Endothelial cell (in vitro differentiated cells): ENCODE results near the gene RSRC1. TPM values are rescaled to one million over a fixed set of nuclear protein-coding genes. Genes with fewer than 3 reads are reported as not detected.
"Not testable (repeated sequence)": the region's sequence is repeated elsewhere in the genome, so short reads cannot be mapped to it uniquely, and the experiment has no call there.

ENCODE experiments used
- DNase-seq: peaks from one replicate; pipeline ENCODE4 v3.0.0; 2021; ENCODE audit warnings: low spot score
- H3K27ac Mint-ChIP-seq: one replicate; pipeline ENCODE4 v1.8.0; 2021; ENCODE audit warnings: mixed read lengths, inconsistent platforms; ENCODE audit not compliant: unreplicated experiment
- H3K27me3 Mint-ChIP-seq: one replicate; pipeline ENCODE4 v1.8.0; 2021; ENCODE audit warnings: mild to moderate bottlenecking, moderate library complexity, mixed read lengths, inconsistent platforms; ENCODE audit not compliant: unreplicated experiment
- H3K36me3 Mint-ChIP-seq: one replicate; pipeline ENCODE4 v1.8.0; 2021; ENCODE audit warnings: mild to moderate bottlenecking, low read depth, mixed read lengths, inconsistent platforms; ENCODE audit not compliant: unreplicated experiment
- H3K4me1 Mint-ChIP-seq: one replicate; pipeline ENCODE4 v1.8.0; 2021; ENCODE audit warnings: mild to moderate bottlenecking, mixed read lengths, inconsistent platforms; ENCODE audit not compliant: unreplicated experiment
- H3K4me3 Mint-ChIP-seq: one replicate; pipeline ENCODE4 v1.8.0; 2021; ENCODE audit warnings: mild to moderate bottlenecking, mixed read lengths, inconsistent platforms; ENCODE audit not compliant: unreplicated experiment
- H3K9me3 Mint-ChIP-seq: one replicate; pipeline ENCODE4 v1.8.0; 2021; ENCODE audit warnings: mixed read lengths, inconsistent platforms; ENCODE audit not compliant: unreplicated experiment
- CTCF ChIP-seq: fragments of 200-600 bp; sonication (generic); IDR thresholded peaks from one replicate; pipeline ENCODE4 v1.5.0; 2021; ENCODE audit warnings: antibody characterized with exemption; ENCODE audit not compliant: unreplicated experiment
- total RNA-seq: library from RNA; stranded (reverse); fragmentation: NEBNext Ultra II Directional; extraction: Animal tissue kit (Norgen Biotek cat#: 25700); gene quantifications from one replicate; pipeline ENCODE4 v1.2.1, GENCODE V29; 2021; ENCODE audit not compliant: unreplicated experiment

RSRC1 gene
- total RNA-seq, 1 donor from 2014 or later: 24.7 TPM

DNA sequence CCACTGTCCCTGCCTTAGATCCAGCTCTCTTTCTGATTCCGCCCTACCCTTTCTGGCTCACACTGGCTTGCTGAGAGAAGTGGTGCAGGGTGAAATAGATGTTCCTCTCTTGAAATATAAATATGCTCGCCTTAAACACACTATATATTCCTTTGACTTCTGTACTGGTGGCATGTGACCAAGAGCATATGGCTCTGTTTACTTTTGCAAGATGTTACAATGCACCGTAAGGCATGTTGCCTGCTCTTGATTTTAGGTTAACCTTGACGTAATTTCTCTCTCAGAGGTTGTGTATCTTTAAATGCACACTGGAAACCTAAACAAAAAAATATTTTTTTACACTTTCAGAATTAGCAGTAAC lies 749 bp downstream of the RSRC1 start:
- peaks cover 21% of the 10 kb centered on the region for H3K27me3 Mint-ChIP-seq
- H3K27ac Mint-ChIP-seq: peak overlapping the region; percentile 85
- peak overlapping the region; percentile 96 for H3K4me3 Mint-ChIP-seq
- no peak for DNase-seq
- peaks cover 4% of the 10 kb centered on the region for H3K36me3 Mint-ChIP-seq
- no peak for TF ChIP-seq CTCF
- H3K4me1 Mint-ChIP-seq: peaks cover 27% of the 10 kb centered on the region
- no peaks in the 10 kb centered on the region for H3K9me3 Mint-ChIP-seq

DNA sequence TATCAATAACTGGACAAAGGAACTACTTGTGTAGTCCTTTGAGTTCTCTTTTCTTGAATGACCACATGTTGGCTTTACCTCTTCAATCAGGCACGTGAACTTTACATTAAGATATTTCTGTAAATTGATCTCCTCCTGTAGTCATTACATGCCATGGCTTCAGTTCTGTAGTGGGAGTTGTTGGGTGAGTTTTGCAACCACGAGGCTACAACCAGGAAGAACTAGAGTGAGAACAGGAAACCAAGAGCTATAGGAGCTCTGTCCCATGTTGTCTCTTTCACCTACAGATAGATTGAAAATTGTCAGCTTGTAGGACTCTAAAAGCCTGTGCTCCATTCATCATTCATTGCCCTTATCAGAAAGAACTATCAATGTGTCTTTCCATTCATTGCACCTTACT lies 2.0 kb downstream of the RSRC1 start:
- TF ChIP-seq CTCF: no peak
- H3K27me3 Mint-ChIP-seq: peaks cover 18% of the 10 kb centered on the region
- no peak for DNase-seq
- peaks cover 26% of the 10 kb centered on the region for H3K4me1 Mint-ChIP-seq
- H3K36me3 Mint-ChIP-seq: peaks cover 4% of the 10 kb centered on the region
- H3K27ac Mint-ChIP-seq: no peak overlapping the region
- no peaks in the 10 kb centered on the region for H3K9me3 Mint-ChIP-seq
- H3K4me3 Mint-ChIP-seq: no peak overlapping the region

GRCh38 chr3:158113595-158113994 lies 3.7 kb downstream of the RSRC1 start:
- H3K9me3 Mint-ChIP-seq, H3K27ac Mint-ChIP-seq, DNase-seq, H3K36me3 Mint-ChIP-seq, H3K27me3 Mint-ChIP-seq, H3K4me3 Mint-ChIP-seq: not testable (repeated sequence)
- peaks cover 18% of the 10 kb centered on the region for H3K4me1 Mint-ChIP-seq

DNA sequence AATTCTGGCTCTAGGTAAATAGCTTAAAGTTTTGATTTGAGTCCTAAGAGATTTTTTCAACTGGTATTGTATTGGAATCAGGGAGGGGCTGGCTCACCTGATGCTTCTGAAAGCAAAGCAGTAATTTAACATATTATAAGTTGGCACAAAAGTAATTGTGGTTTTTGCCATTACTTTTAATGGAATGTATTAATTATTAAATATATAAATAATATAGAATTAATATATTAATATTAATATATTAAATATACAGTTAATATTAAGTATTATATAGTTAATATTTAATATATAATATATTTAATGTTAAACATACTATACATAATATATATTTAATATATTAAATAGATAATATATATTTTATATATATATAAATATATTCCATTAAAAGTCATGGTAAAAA lies 10.4 kb downstream of the RSRC1 start:
- TF ChIP-seq CTCF: no peak
- no peak for DNase-seq
- H3K36me3 Mint-ChIP-seq: no peaks in the 10 kb centered on the region
- H3K4me3 Mint-ChIP-seq: no peak overlapping the region
- no peaks in the 10 kb centered on the region for H3K27me3 Mint-ChIP-seq
- no peaks in the 10 kb centered on the region for H3K4me1 Mint-ChIP-seq
- no peaks in the 10 kb centered on the region for H3K9me3 Mint-ChIP-seq
- H3K27ac Mint-ChIP-seq: no peak overlapping the region

DNA sequence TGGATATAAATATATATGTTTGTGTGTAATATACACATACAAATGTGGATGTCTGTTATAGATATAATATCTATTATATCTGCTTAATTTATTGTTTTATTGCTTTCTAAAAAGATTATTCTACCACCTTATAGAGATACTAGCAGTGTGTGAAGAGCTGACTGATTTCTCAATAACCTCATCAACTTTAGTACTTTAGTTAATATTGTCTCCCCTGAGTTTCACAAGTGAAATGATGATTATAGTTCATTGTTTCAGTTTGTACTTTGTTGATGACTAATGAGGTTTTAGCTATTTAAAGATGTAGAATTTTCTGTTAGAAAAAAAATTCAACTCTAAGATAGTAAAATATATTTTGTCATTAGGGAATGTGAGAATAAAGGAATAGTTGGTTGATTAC lies 11.4 kb downstream of the RSRC1 start:
- Mint-ChIP-seq H3K4me1 (no peaks in the 10 kb centered on the region), H3K36me3 (no peaks in the 10 kb centered on the region), H3K9me3 (no peaks in the 10 kb centered on the region), H3K4me3 (no peak overlapping the region), H3K27ac (no peak overlapping the region), H3K27me3 (no peaks in the 10 kb centered on the region)
- no peak for TF ChIP-seq CTCF
- DNase-seq: no peak

- not testable (repeated sequence) for H3K27ac Mint-ChIP-seq, H3K4me1 Mint-ChIP-seq, H3K36me3 Mint-ChIP-seq, H3K27me3 Mint-ChIP-seq, H3K9me3 Mint-ChIP-seq, DNase-seq, H3K4me3 Mint-ChIP-seq
These were observed 12.8 kb downstream of the RSRC1 start for GRCh38 chr3:158122721-158123120.
